Stomach (tissue), 9 donors: ENCODE data around the gene DNAH10. TPM values are rescaled to one million over a fixed set of nuclear protein-coding genes. Genes with fewer than 3 reads are reported as not detected.
A peak's percentile ranks its signal among the peaks of the same experiment; 100 is the strongest.

ENCODE experiments used
- DNase-seq, 2 donors: peaks; one replicate each; pipeline versions ENCODE4 v3.0.0 to v3.0.0-alpha.2; 2013 to 2019
- H3K27ac ChIP-seq, 5 donors: fragments of 200-600 bp in 4 of 5; sonication (generic) in 4 of 5; one replicate each; pipeline ENCODE4 v1.5.1; 2013 to 2019; ENCODE audit warnings: mild to moderate bottlenecking in 1 of 5, moderate library complexity in 1 of 5
- H3K27me3 ChIP-seq, 3 donors: fragments of 200-600 bp; sonication (generic); one replicate each; pipeline ENCODE4 v1.5.1; 2017 to 2019; ENCODE audit warnings: mixed run types in 1 of 3
- H3K36me3 ChIP-seq, 4 donors: fragments of 200-600 bp; sonication (generic); 1 replicate in 3 of 4; 2 replicates in 1 of 4; pipeline ENCODE4 v1.5.1; 2016 to 2019
- H3K4me1 ChIP-seq, 4 donors: fragments of 200-600 bp; sonication (generic); one replicate each; pipeline ENCODE4 v1.5.1; 2016 to 2019
- H3K4me3 ChIP-seq, 4 donors: fragments of 200-600 bp; sonication (generic) in 3 of 4; one replicate each; pipeline ENCODE4 v1.5.1; 2016 to 2019; ENCODE audit warnings: mild to moderate bottlenecking in 1 of 4
- H3K9me3 ChIP-seq, 4 donors: fragments of 200-600 bp; sonication (generic); one replicate each; pipeline ENCODE4 v1.5.1; 2016 to 2019
- EP300 ChIP-seq: sonication (generic); formaldehyde crosslinking; IDR thresholded peaks from one replicate; pipeline ENCODE4 v1.6.1; 2017; ENCODE audit warnings: antibody characterized with exemption
- POLR2A ChIP-seq, 4 donors: fragments of 450-650 bp; IDR thresholded peaks; one replicate each; pipeline ENCODE4 v1.6.1; 2016; ENCODE audit warnings: antibody characterized with exemption in 4 of 4, control low read depth in 2 of 4, mild to moderate bottlenecking in 1 of 4, moderate library complexity in 1 of 4
- POLR2AphosphoS5 ChIP-seq, 3 donors: sonication (generic); formaldehyde crosslinking; IDR thresholded peaks; one replicate each; pipeline ENCODE4 v1.6.1; 2016; ENCODE audit warnings: antibody characterized with exemption in 3 of 3
- WGBS, 5 donors: extraction: QIAGEN DNeasy Blood & Tissue Kit in 3 of 5; methylation state at CpG; one replicate each; pipeline versions ENCODE4 v1.1.5 to v1.1.7; 2013 to 2018; 5-methylcytosine and 5-hydroxymethylcytosine counted together
- intact Hi-C: fragments of 100-400 bp; cut with DNase I; formaldehyde crosslinking; loops from one replicate; pipeline ENCODE4 v1.15.1; 2023; ENCODE audit warnings: low total_unique reads
- polyA plus RNA-seq, 3 donors: library from polyadenylated mRNA; stranded (reverse); fragments of 200-250 nt; gene quantifications; one replicate each; pipeline ENCODE4 v1.2.3, GENCODE V29; 2013
- total RNA-seq, 5 donors: library from RNA; depleted of rRNA; stranded (reverse); fragments of >200 nt; gene quantifications; one replicate each; pipeline versions ENCODE4 v1.1.0 to v1.2.3, GENCODE V29; 2014 to 2016
- TF ChIP-seq, protein P1 (sequence below), 7 experiments: fragments of 450-650 bp in 4 of 7; fragments of 200-600 bp in 3 of 7; sonication (generic) in 3 of 7; IDR thresholded peaks; one replicate each; pipeline ENCODE4 v1.5.1; 2016 to 2019; ENCODE audit warnings: antibody characterized with exemption in 7 of 7, control low read depth in 2 of 7, mild to moderate bottlenecking in 1 of 7
- donor health status: healthy with polysubstance abuse.
- donor health status: Bipolar disorder and iron deficiency.
- donor health status: healthy.

The DNAH10 gene
- total and polyA plus RNA-seq, 8 donors, result under 0.01 to 0.92 (median 0.15) TPM; not detected in 3

DNA sequence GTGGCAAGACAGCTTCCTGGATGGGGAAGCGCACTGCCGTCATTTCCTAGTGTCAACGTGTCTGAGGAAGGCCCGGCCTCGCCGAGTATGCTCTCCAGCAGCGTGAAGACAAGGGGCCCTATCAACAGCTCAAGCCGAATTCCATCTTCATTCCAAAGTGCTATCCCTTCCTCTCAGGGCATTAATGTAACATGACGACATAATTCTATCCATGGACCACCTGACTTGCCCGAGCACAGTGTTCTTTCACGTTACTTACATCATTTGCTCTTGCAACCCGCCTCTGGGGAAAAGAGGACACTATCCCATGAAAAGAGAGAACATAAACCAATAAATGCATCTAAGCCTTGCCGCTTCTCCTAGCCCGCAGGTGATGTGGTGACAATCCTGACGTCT, 187.7 kb downstream of the DNAH10 start:
- Histone ChIP-seq H3K36me3 (peaks cover 3 to 23% (median 9%) of the 10 kb centered on the region in 4 donors), H3K27ac (no peak overlapping the region), H3K27me3 (no peaks in the 10 kb centered on the region), H3K4me1 (peaks cover 10 to 52% (median 26%) of the 10 kb centered on the region in 4 donors), H3K9me3 (no peaks in the 10 kb centered on the region), H3K4me3 (no peak overlapping the region)
- intact Hi-C loops, result no loop called here
- no peak for DNase-seq
- 93 to 96% (median 95%) methylated on average over 15 of the region's 15 CpGs for WGBS, 5 donors
- TF ChIP-seq, protein P1, sequence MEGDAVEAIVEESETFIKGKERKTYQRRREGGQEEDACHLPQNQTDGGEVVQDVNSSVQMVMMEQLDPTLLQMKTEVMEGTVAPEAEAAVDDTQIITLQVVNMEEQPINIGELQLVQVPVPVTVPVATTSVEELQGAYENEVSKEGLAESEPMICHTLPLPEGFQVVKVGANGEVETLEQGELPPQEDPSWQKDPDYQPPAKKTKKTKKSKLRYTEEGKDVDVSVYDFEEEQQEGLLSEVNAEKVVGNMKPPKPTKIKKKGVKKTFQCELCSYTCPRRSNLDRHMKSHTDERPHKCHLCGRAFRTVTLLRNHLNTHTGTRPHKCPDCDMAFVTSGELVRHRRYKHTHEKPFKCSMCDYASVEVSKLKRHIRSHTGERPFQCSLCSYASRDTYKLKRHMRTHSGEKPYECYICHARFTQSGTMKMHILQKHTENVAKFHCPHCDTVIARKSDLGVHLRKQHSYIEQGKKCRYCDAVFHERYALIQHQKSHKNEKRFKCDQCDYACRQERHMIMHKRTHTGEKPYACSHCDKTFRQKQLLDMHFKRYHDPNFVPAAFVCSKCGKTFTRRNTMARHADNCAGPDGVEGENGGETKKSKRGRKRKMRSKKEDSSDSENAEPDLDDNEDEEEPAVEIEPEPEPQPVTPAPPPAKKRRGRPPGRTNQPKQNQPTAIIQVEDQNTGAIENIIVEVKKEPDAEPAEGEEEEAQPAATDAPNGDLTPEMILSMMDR (IDR thresholded peaks at IDR 0.05), result no peak
- TF ChIP-seq EP300, result no peak
- no peak for TF ChIP-seq POLR2A (IDR thresholded peaks at IDR 0.05)
- TF ChIP-seq POLR2AphosphoS5 (IDR thresholded peaks at IDR 0.05), result no peak

GRCh38 chr12:123950476-123951349, 188.6 kb downstream of the DNAH10 start:
- no peaks in the 10 kb centered on the region for H3K27me3 ChIP-seq
- TF ChIP-seq POLR2AphosphoS5 (IDR thresholded peaks at IDR 0.05), result no peak
- TF ChIP-seq, protein P1 (IDR thresholded peaks at IDR 0.05), result no peak
- TF ChIP-seq EP300, result no peak
- no peak for TF ChIP-seq POLR2A (IDR thresholded peaks at IDR 0.05)
- H3K9me3 ChIP-seq, result no peaks in the 10 kb centered on the region
- peaks cover 10 to 52% (median 26%) of the 10 kb centered on the region in 4 donors for H3K4me1 ChIP-seq
- H3K4me3 ChIP-seq, result no peak overlapping the region
- no peak overlapping the region for H3K27ac ChIP-seq
- whole genome bisulfite sequencing, 5 donors, result 90 to 94% (median 91%) methylated on average over 15 of the region's 15 CpGs
- peaks cover 0 to 13% (median 2%) of the 10 kb centered on the region in 4 donors for H3K36me3 ChIP-seq
- no peak for DNase-seq
- intact Hi-C loops, result no loop called here

GRCh38 chr12:123951467-123951866, 189.4 kb downstream of the DNAH10 start:
- Histone ChIP-seq H3K4me3 (no peak overlapping the region), H3K4me1 (peaks cover 10 to 52% (median 26%) of the 10 kb centered on the region in 4 donors), H3K27ac (no peak overlapping the region), H3K36me3 (peaks cover 0 to 8% (median 1%) of the 10 kb centered on the region in 4 donors), H3K9me3 (no peaks in the 10 kb centered on the region), H3K27me3 (no peaks in the 10 kb centered on the region)
- intact Hi-C loops, result no loop called here
- WGBS, 5 donors, result 68 to 80% (median 78%) methylated on average over 4 of the region's 4 CpGs
- no peak for TF ChIP-seq EP300
- no peak for TF ChIP-seq POLR2A (IDR thresholded peaks at IDR 0.05)
- TF ChIP-seq, protein P1 (IDR thresholded peaks at IDR 0.05), result no peak
- TF ChIP-seq POLR2AphosphoS5 (IDR thresholded peaks at IDR 0.05), result no peak
- no peak for DNase-seq

- intact Hi-C loops, result no loop called here
- H3K27ac ChIP-seq, result peak overlapping the region in 1 of 5 donors; percentile 32
- peaks cover 10 to 49% (median 26%) of the 10 kb centered on the region in 4 donors for H3K4me1 ChIP-seq
- H3K27me3 ChIP-seq, result no peaks in the 10 kb centered on the region
- TF ChIP-seq, protein P1 (IDR thresholded peaks at IDR 0.05), result no peak
- no peak for TF ChIP-seq EP300
- no peak for TF ChIP-seq POLR2A (IDR thresholded peaks at IDR 0.05)
- TF ChIP-seq POLR2AphosphoS5 (IDR thresholded peaks at IDR 0.05), result no peak
- no peak overlapping the region for H3K4me3 ChIP-seq
- H3K9me3 ChIP-seq, result no peaks in the 10 kb centered on the region
- 22 to 43% (median 32%) methylated on average over 2 of the region's 2 CpGs for WGBS, 5 donors
- DNase-seq, result no peak
- peaks cover 0 to 8% (median 1%) of the 10 kb centered on the region in 4 donors for H3K36me3 ChIP-seq
Measured at GRCh38 chr12:123952037-123952436, 189.9 kb downstream of the DNAH10 start.
